Stimulated activated CD8-positive, alpha-beta memory T cell treated with anti-CD3 and anti-CD28 coated beads, Interleukin-7, amount 100 ng/mL, for 4 hours (primary cell): ENCODE results near the gene TMED4.
"Not testable (repeated sequence)": the region's sequence is repeated elsewhere in the genome, so short reads cannot be mapped to it uniquely, and the experiment has no call there.

Experiments used
- DNase-seq, 2 donors: peaks; one replicate each; pipeline ENCODE4 v3.0.0-alpha.2; 2020; ENCODE audit warnings: low read depth in 2 of 2

The TMED4 gene

DNA sequence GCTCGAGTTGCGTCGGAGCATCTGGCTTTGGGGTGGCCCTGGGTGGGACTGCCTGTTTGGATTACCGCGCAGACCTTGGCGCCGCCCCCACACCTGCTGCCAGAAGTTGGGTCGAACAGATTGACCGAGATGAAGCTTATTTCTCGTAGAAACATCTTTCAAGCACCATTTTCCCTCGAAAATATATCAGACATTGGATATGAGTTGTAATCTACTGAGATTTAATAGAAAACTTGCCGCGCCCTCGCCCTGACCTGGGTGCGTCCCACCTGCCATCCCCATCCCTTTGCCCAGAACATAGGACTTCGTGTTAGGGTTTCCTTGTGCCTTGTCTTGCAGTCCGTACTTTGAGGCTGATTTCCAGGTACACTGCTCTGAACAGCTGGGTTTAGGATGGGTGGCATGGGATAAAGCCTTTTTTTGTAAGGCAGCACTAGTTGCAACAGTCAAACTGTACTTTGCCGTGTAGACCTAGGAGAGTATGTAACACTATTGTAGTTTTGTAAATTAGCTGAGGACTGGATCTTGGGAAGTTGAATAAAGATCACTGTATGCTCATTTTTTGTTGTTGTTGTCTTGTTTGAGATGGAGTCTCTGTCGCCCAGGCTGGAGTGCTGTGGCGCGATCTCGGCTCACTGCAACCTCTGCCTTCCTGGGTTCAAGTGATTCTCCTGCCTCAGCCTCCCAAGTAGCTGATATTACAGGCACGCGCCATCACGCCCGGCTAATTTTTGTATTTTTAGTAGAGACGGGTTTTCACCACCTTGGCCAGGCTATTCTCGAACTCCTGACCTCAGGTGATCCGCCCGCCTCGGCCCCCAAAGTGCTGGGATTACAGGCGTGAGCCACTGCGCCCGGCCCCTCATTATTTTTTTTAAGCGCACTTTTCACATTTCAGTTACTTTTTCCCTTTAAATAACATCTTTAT, 25.4 kb upstream of the TMED4 start:
- no peak for DNase-seq

DNA sequence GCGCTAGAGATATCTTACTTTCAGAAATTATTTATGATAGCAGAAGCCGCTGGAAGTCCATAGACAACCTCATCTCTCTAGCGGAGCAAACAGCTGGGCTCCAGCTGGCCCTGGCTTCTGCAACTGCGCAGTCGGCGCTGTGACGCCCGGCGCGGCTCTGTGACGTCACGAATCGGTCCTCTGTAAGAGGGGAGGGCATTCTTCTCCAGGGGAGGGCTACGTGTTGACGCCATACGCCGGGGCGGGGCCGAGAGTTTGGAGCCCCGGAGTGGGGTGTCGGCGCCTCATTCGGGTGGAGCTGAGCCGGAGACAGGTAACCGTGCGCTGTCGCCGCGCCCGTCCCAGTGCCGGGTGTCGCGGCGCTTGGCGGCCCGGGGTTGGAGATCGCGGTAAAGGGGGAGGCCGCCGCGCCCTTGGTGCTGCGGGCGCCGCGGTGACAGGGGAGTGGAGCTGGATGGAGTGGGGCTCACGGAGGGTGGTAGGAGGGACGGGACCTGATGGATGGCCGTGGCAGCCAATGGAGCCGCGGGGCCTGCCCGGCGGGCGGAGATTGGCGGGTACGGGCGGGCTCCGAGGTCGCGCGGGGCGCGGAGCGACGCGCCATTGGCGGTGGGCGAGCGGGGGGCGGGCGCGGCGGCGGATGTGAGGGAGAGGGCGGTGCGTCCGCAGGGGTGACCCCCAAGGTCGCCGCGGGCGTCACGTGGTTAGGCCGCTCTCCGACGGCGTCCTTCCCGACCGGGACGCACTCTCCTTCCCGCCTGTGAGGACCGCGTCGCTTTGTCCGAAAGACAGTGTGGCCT, 24.5 kb upstream of the TMED4 start, which contains the start of gene OGDH:
Gene OGDH, plus strand, starts transcription at position 287 of the 800 bp plus-strand sequence. CDS start 17,717 bp downstream, outside the sequence.
- peak; percentile 98 to 99 for DNase-seq

GRCh38 chr7:44604941-44605340, 22.9 kb upstream of the TMED4 start:
- DNase-seq: no peak

DNA sequence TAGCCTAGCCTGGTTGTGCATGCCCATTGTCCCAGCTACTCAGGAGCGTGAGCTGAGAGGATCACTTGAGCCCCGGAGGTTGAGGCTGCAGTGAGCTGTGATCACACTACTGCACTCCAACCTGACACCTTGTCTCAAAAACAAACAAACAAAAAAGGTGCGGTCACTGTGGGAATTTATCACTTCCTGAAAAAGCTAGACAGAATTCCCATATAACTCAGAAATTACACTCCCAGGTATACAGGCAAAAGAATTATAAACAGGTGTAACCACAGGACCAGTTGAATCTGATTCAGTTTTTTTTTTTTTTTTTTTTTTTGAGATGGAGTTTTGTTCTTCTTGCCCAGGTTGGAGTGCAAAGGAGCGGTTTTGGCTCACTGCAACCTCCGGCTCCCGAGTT, 21.2 kb upstream of the TMED4 start:
- DNase-seq: no peak

- DNase-seq: no peak
Observed at GRCh38 chr7:44602576-44602910, 20.5 kb upstream of the TMED4 start.

- no peak for DNase-seq
Observed at GRCh38 chr7:44599222-44599621, 17.2 kb upstream of the TMED4 start.

- DNase-seq: not testable (repeated sequence)
Observed at GRCh38 chr7:44597181-44597580, 15.2 kb upstream of the TMED4 start.

GRCh38 chr7:44595934-44596635, 14.1 kb upstream of the TMED4 start:
- DNase-seq: no peak

DNA sequence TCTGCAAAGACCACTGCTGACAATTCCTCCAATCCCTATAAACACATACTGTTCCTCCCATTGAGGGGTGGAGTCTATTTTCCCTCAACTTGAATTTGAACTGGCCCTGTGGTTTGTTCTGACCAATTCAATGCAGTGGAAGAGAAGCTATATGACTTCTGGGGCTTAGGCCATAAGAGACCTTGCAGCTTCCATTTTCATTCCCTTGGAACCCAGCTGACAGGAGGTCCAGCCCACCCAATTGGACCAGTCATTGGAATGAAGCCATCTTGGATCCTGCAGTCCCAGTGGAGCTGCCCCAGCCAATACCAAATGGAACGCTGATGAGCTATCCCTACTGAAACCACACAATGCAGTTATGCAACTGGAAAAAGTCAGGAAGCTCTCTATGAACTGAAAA, 8.9 kb upstream of the TMED4 start:
- DNase-seq: no peak

DNA sequence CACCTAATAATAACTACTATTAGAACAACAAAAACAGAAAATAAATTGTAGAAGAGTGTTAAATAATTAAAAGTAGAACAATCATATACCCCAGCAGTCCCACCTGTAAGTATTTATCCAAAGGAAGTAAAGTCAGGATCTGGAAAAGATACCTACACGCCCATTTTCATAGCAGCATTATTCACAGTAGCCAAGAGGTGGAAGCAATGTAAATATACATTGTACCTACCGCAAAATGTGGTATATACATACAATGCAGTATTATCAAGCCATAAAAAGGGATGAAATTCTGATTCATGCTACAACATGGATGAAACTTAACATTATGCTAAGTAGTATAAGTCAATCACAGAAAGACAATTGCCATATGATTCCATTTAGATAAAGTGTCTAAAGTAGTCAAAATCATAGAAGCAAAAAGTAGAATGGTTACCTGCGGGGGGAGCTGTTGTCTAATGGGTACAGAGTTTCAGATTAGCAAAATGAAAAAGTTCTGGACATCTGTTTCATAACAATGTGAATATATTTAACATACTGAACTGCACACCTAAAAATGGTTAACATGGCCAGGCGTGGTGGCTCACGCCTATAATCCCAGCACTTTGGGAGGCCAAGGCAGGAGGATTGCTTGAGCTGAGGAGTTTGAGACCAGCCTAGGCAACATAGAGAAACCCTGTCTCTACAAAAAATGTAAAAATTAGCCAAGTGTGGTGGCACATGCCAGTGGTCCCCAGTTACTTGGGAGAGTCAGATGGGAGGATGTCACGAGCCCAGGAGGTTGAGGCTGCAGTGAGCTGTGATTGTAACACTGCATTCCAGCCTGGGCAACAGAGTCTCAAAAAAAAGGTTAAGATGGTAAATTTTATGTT, 6.0 kb upstream of the TMED4 start:
- DNase-seq: peak in 1 of 2 donors; percentile 48

- DNase-seq: no peak
Observed at GRCh38 chr7:44583146-44583865, 1.3 kb upstream of the TMED4 start.

DNA sequence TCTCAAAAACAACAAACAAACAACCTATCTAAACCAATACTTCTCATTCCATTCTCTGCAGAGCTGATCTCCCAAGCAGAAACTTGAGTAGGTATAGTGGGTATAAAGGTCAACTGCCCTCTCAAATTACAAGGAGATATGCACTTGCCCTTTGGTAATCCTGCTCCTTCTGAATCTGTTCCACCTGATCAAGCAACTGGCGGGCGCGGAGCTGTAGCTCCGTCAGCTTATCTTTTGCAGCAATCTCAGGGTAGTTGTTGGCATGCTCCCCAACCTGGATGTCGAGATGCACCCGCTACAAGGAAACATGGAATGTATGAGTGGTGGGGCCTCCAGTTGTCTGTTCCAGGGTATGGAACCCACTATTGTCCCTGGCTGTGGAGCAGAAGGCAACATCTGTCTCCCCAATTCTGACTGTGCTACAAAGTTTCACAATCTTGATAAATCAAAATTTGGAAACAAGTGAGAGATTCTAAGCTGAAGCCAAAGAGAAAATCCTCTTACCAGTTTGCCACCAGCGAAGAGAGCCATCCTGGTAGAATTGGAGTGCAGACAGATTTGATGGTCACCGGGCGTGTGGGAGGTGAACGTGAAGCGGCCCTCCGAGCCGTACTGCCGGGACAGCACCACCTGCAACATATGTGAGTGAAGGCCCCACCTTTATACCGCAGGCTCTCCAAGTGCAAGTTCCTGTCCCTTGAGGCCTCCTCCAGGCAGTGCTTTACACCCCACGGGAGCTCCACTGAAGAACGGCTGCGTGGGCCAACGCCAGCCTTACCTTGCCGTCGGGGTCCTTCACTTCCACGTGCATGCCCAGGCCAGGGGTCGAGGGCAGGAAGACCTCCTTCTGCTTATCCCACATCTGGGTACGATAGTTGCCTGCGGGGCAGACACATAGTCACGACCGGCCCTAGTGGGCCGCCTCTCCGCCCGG, 819 bp downstream of the TMED4 start:
- peak; percentile 9 to 25 for DNase-seq

DNA sequence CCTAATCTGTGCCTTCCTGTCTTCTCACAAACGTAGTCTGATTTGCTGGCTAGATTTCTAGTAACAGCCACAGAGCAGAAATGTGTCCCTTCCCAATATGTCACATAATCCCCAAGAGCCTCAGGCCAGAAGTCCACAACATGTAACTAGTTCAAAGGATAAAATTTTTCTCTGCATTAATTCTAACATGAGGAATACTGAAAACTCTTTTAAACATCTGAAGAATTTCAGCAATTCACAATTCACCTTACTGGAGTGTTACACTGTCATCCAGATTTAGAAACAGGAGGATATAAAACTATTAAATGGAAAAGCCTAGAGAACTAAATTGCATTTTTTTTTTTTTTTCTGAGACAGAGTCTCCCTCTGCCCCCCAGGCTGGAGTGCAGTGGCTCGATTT, 5.8 kb downstream of the TMED4 start:
- DNase-seq: no peak

DNA sequence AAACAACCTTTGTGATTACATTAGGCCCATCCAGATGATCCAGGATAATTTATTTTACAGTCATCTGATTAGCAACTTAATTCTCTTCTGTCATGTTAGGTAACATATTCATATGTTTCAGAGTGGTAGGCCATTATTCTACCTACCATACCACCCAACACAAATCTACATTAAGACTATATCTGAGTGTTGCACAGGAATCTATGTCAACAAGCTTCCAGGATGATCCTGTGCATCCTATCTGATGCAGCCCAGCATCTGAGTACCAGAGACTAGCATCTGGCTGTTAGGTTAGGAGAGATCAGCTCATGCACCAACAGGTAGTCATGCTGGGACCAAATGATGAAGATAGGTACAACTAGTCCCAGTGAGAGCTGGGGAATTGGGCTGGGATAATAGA, 7.0 kb downstream of the TMED4 start:
- DNase-seq: no peak

GRCh38 chr7:44574287-44574872, 7.7 kb downstream of the TMED4 start:
- no peak for DNase-seq

DNA sequence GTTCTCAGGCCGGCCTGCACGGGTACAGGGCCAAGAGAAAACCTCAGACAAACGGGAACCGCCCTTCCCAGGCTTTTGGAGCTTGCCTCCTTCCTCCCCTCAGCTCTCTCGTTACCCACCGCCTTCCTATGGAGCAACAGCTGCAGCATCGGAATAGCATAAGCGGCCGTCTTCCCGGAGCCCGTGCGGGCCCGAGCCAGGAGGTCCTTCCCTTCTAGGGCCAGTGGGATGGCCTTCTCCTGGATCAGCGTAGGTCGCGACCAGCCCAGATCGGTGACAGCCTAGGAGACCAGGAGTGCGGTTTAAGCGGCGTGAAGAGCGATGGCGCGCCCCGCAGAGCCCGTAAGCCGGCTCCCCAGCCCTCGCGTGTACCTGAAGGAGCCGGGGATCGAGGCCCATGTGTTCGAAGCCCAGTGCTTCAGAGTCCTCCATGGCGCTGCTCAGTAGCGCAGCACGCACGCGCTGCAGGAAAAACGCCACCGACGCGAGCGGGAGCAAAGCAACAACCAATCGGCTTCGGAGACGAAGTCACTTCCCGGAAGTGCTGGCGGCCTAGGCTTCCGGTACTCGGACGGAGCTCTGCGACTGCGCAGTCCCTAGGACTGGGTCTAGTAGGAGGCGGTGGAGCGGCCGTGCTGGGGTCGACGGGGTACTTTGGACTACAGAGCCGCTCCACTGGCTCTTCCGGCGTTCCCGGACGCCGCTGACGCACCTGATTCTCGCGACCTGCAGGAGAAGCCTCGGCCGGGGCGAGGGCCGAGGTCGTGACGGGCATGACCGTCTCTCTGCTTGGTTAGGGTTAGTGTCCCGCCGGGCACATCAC, 8.4 kb downstream of the TMED4 start, which contains the start of gene DDX56:
Gene DDX56, minus strand, starts transcription at position 445 of the 823 bp plus-strand sequence. Its CDS starts 13 bp downstream, at position 432.
- peak; percentile 89 to 90 for DNase-seq

DNA sequence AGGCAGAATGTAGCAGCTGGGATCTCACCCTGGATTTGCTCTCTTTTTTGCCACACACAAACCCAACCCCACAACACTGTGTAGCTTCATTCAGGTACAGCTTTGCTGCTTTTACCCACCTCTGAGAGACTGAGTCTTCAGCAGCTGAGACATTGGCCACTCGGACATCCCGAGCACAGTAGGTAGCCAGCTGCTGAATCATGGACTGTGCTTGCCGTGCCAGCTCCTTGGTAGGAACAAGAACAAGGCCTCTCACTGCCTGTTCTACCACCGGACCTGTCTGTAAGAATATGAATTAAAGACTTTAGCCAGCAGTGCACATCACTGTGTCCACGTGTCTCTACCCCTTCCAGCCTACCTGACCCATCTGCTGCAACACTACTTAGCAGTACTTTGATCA, 9.3 kb downstream of the TMED4 start:
- DNase-seq: no peak

DNA sequence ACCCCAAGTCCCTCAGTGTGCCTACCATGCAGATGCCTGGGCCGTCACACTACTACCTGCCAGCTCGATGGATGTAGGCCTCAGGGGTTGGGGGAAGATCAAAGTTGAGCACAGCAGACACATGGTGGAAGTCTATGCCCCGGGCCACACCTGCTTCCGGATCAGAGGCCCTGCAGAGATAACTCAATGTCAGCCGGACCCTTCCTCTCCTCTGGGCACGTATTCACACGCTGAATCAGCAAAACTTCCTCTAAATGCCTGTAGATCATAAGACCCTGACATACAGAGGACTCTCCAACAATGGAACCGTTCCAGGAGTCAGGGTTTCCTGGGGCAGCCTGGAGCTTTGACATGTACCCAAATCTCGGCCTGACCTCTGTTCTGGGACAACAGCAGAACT, 12.1 kb downstream of the TMED4 start:
- DNase-seq: no peak
